Lung (tissue), 12 donors: ENCODE data around the gene FSCB. TPM values are rescaled to one million over a fixed set of nuclear protein-coding genes. Genes with fewer than 3 reads are reported as not detected.
"Not testable (repeated sequence)": the region's sequence is repeated elsewhere in the genome, so short reads cannot be mapped to it uniquely, and the experiment has no call there.

ENCODE experiments used
- ATAC-seq: fragments of 200-7000 bp; cut with Tn5 transposase; one replicate; pipeline ENCODE4 v1.9.1; 2020; ENCODE audit warnings: moderate number of reproducible peaks; ENCODE audit not compliant: insufficient read depth, low FRiP score
- DNase-seq, 3 donors: peaks; one replicate each; pipeline ENCODE4 v3.0.0-alpha.2; 2013 to 2017
- H3K27ac ChIP-seq, 2 donors: one replicate each; pipeline ENCODE4 v1.5.1; 2013; ENCODE audit warnings: mild to moderate bottlenecking in 2 of 2, moderate library complexity in 2 of 2, control low read depth in 1 of 2, inconsistent platforms in 1 of 2, low read depth in 1 of 2, low read length in 1 of 2
- H3K27me3 ChIP-seq, 3 donors: one replicate each; pipeline ENCODE4 v1.5.1; 2013; ENCODE audit warnings: low read length in 2 of 3; ENCODE audit not compliant: control insufficient read depth in 3 of 3, insufficient read depth in 3 of 3
- H3K36me3 ChIP-seq, 4 donors: one replicate each; pipeline ENCODE4 v1.5.1; 2013; ENCODE audit warnings: low read length in 4 of 4, mild to moderate bottlenecking in 1 of 4, moderate library complexity in 1 of 4; ENCODE audit not compliant: control insufficient read depth in 4 of 4, insufficient read depth in 4 of 4
- H3K4me1 ChIP-seq, 5 donors: one replicate each; pipeline ENCODE4 v1.5.1; 2013; ENCODE audit warnings: low read length in 5 of 5, mild to moderate bottlenecking in 2 of 5, moderate library complexity in 1 of 5; ENCODE audit not compliant: control insufficient read depth in 5 of 5, insufficient read depth in 5 of 5
- H3K4me3 ChIP-seq: one replicate; pipeline ENCODE4 v1.5.1; 2013; ENCODE audit warnings: mild to moderate bottlenecking, control low read depth, moderate library complexity
- H3K9ac ChIP-seq, 2 donors: one replicate each; pipeline ENCODE4 v1.5.1; 2013; ENCODE audit warnings: low read length in 2 of 2, control low read depth in 1 of 2; ENCODE audit not compliant: insufficient read depth in 1 of 2
- H3K9me3 ChIP-seq, 4 donors: one replicate each; pipeline ENCODE4 v1.5.1; 2013; ENCODE audit warnings: low read length in 3 of 4, mild to moderate bottlenecking in 1 of 4, moderate library complexity in 1 of 4; ENCODE audit not compliant: control insufficient read depth in 4 of 4, insufficient read depth in 3 of 4
- WGBS, 2 donors: extraction: QIAGEN DNeasy Blood & Tissue Kit; methylation state at CpG; one replicate each; pipeline ENCODE4 v1.1.7; 2013; 5-methylcytosine and 5-hydroxymethylcytosine counted together
- polyA plus RNA-seq, 2 donors: library from polyadenylated mRNA; stranded (reverse); fragments of 200-250 nt; gene quantifications; one replicate each; pipeline ENCODE4 v1.2.1, GENCODE V29; 2013
- total RNA-seq, 2 donors: library from RNA; depleted of rRNA in 1 of 2; stranded (reverse); fragments of >200 nt in 1 of 2; gene quantifications; one replicate each; pipeline ENCODE4 v1.2.1, GENCODE V29; 2014 to 2021
- TF ChIP-seq, protein P1 (sequence below): IDR thresholded peaks from 2 replicates; pipeline ENCODE4 v1.5.1; 2012; ENCODE audit warnings: mild to moderate bottlenecking; ENCODE audit errors: control extremely low read depth, extremely low read depth
- donor health status: control.
- donor health status: control.
- donor health status: Bipolar disorder and iron deficiency.
- donor health status: healthy.
- donor health status: DM: yes; HTN: yes; CAD: no.

The FSCB gene
- total and polyA plus RNA-seq, 4 donors, result 0.80 TPM; not detected in 3

DNA sequence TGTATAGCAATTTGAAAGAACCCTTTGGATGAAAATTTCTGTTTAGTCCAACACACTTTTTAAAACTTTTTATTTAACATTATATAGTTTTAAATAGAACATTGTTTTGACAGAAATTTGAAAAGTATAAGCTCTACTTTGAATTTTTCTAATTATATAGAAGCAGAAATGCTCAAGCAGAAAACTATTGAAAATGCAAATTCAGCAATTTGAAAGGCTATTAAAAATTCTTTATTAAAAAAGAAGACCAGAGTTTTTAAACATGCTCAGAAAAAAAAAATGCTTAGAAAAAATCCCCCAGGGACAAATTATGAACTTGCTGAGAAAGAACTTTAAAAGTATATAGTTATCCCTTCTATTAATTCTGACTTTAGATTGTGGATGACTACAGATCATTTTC, 21.1 kb upstream of the FSCB start:
- ATAC-seq (no peak), DNase-seq (no peak)
- no peak overlapping the region for H3K27ac ChIP-seq
- TF ChIP-seq, protein P1, sequence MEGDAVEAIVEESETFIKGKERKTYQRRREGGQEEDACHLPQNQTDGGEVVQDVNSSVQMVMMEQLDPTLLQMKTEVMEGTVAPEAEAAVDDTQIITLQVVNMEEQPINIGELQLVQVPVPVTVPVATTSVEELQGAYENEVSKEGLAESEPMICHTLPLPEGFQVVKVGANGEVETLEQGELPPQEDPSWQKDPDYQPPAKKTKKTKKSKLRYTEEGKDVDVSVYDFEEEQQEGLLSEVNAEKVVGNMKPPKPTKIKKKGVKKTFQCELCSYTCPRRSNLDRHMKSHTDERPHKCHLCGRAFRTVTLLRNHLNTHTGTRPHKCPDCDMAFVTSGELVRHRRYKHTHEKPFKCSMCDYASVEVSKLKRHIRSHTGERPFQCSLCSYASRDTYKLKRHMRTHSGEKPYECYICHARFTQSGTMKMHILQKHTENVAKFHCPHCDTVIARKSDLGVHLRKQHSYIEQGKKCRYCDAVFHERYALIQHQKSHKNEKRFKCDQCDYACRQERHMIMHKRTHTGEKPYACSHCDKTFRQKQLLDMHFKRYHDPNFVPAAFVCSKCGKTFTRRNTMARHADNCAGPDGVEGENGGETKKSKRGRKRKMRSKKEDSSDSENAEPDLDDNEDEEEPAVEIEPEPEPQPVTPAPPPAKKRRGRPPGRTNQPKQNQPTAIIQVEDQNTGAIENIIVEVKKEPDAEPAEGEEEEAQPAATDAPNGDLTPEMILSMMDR, result no peak
- H3K9ac ChIP-seq, result no peak overlapping the region
- peaks cover 0 to 2% (median 0%) of the 10 kb centered on the region in 5 donors for H3K4me1 ChIP-seq
- no peaks in the 10 kb centered on the region for H3K36me3 ChIP-seq
- H3K4me3 ChIP-seq, result no peak overlapping the region
- H3K9me3 ChIP-seq, result no peaks in the 10 kb centered on the region
- H3K27me3 ChIP-seq, result no peaks in the 10 kb centered on the region

DNA sequence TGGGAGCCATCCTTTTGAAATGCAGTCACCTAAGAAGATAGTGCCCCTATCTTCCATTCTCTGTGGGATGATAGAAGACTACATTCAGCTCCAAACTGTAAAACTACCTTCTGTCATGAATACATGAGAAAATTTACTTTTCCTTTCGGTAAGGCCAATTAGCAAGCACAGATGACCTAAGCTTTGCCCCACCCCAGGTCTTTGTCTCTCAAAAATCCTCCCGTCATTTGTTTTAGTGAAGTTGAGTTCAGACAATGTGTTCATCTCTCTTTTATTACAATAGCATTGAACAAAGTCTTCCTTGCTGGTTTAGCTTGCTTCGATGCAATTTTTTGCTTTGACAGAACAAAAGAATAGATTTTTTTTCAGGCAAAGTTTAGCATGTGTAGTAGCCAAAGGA, 18.2 kb upstream of the FSCB start:
- no peak for DNase-seq
- ATAC-seq, result no peak
- H3K27ac ChIP-seq, result no peak overlapping the region
- H3K9ac ChIP-seq, result no peak overlapping the region
- H3K4me3 ChIP-seq, result no peak overlapping the region
- TF ChIP-seq, protein P1, result no peak
- WGBS, 2 donors, result 83 to 84% methylated on average over 3 of the region's 3 CpGs
- peaks cover 0 to under 1% (median 0%) of the 10 kb centered on the region in 4 donors for H3K9me3 ChIP-seq
- H3K36me3 ChIP-seq, result no peaks in the 10 kb centered on the region
- H3K4me1 ChIP-seq, result peaks cover 0 to 2% (median 0%) of the 10 kb centered on the region in 5 donors
- H3K27me3 ChIP-seq, result no peaks in the 10 kb centered on the region

DNA sequence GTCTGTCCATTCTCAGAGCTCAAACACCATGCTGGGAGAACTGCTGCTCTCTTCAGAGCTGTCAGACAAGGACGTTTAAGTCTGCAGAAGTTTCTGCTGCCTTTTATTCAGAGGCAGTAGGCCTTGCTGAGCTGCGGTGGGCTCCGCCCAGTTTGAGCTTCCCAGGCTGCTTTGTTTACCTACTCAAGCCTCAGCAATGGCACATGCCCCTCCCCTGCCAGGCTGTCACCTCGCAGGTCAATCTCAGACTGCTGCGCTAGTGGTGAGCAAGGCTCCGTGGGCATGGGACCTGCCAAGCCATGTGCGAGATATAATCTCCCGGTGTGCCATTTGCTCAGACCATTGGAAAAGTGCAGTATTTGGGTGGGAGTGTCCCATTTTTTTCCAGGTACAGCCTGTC, 8.6 kb upstream of the FSCB start:
- not testable (repeated sequence) for H3K4me1 ChIP-seq, DNase-seq, H3K9ac ChIP-seq, H3K4me3 ChIP-seq, H3K9me3 ChIP-seq, H3K36me3 ChIP-seq, ATAC-seq, H3K27me3 ChIP-seq, H3K27ac ChIP-seq
- 84 to 85% methylated on average over 8 of the region's 8 CpGs for WGBS, 2 donors

DNA sequence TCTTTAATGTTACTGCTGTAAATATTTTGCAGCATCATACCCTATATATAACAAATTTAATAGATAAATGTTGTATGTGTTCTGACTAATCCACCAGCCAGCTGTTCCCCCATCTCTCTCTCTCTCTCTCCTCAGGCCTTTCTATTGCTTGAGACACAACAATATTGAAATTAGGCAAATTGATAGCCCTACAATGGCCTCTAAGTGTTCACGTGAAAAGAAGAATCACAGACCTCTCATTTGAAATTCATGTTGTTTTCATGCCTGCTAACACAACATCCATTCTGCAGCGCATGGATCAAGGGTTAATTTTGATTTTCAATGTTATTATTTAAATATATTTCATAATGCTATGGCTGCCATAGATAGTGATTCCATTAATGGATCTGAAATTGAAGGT, 1.8 kb upstream of the FSCB start:
- Histone ChIP-seq H3K27ac (no peak overlapping the region), H3K4me1 (no peaks in the 10 kb centered on the region), H3K36me3 (no peaks in the 10 kb centered on the region), H3K4me3 (no peak overlapping the region), H3K27me3 (no peaks in the 10 kb centered on the region), H3K9ac (no peak overlapping the region), H3K9me3 (no peaks in the 10 kb centered on the region)
- no peak for DNase-seq
- no peak for ATAC-seq
- 90 to 94% methylated on average over 2 of the region's 2 CpGs for WGBS, 2 donors
- TF ChIP-seq, protein P1, result no peak
